Ectodermal cell (in vitro differentiated cells): ENCODE results near the gene MINK1.

Experiments used
- H3K27ac ChIP-seq: 2 replicates; pipeline ENCODE4 v1.7.0; 2013; ENCODE audit warnings: mild to moderate bottlenecking, low read depth, low read length; ENCODE audit not compliant: insufficient read depth, poor library complexity, severe bottlenecking
- H3K27me3 ChIP-seq: 2 replicates; pipeline ENCODE4 v1.7.0; 2013; ENCODE audit warnings: mild to moderate bottlenecking, low read length; ENCODE audit not compliant: insufficient read depth, control insufficient read depth, poor library complexity, severe bottlenecking
- H3K36me3 ChIP-seq: one replicate; pipeline ENCODE4 v1.7.0; 2013; ENCODE audit warnings: low read length; ENCODE audit not compliant: control insufficient read depth, insufficient read depth
- H3K4me1 ChIP-seq: one replicate; pipeline ENCODE4 v1.7.0; 2013; ENCODE audit warnings: low read length; ENCODE audit not compliant: control insufficient read depth, insufficient read depth
- H3K4me3 ChIP-seq: 2 replicates; pipeline ENCODE4 v1.7.0; 2013; ENCODE audit warnings: low read depth, low read length, control low read depth; ENCODE audit not compliant: insufficient read depth
- H3K9me3 ChIP-seq: 2 replicates; pipeline ENCODE4 v1.7.0; 2013; ENCODE audit warnings: mild to moderate bottlenecking, low read length, moderate library complexity; ENCODE audit not compliant: control insufficient read depth
- WGBS, 2 experiments: methylation state at CpG; one replicate each; pipeline ENCODE4 v1.1.7; 2013; ENCODE audit warnings: missing lambda C conversion rate in 2 of 2; 5-methylcytosine and 5-hydroxymethylcytosine counted together

MINK1 gene

GRCh38 chr17:4892499-4893221 lies 59.5 kb downstream of the MINK1 start:
- H3K4me1 ChIP-seq, result no peaks in the 10 kb centered on the region
- 93 to 94% methylated on average over 23 of the region's 23 CpGs for WGBS, 2 experiments
- no peak overlapping the region for H3K27ac ChIP-seq
- peaks cover 28% of the 10 kb centered on the region for H3K36me3 ChIP-seq
- no peak overlapping the region for H3K4me3 ChIP-seq
- no peaks in the 10 kb centered on the region for H3K9me3 ChIP-seq
- H3K27me3 ChIP-seq, result no peaks in the 10 kb centered on the region

- Histone ChIP-seq H3K36me3 (peaks cover 28% of the 10 kb centered on the region), H3K4me3 (no peak overlapping the region)
- WGBS, 2 experiments, result 91 to 93% methylated on average over 17 to 18 of the region's 18 CpGs
These were observed 60.1 kb downstream of the MINK1 start for GRCh38 chr17:4893272-4893671.

GRCh38 chr17:4893721-4894560 lies 60.8 kb downstream of the MINK1 start:
- Histone ChIP-seq H3K27ac (no peak overlapping the region), H3K4me3 (no peak overlapping the region), H3K27me3 (no peaks in the 10 kb centered on the region), H3K4me1 (no peaks in the 10 kb centered on the region), H3K36me3 (peaks cover 28% of the 10 kb centered on the region), H3K9me3 (no peaks in the 10 kb centered on the region)
- WGBS, 2 experiments, result 95 to 96% methylated on average over 31 of the region's 31 CpGs

More at GRCh38 chr17:4893272-4893671, 60.1 kb downstream of the MINK1 start:
- Histone ChIP-seq H3K27me3 (no peaks in the 10 kb centered on the region), H3K9me3 (no peaks in the 10 kb centered on the region), H3K27ac (no peak overlapping the region), H3K4me1 (no peaks in the 10 kb centered on the region)

GRCh38 chr17:4895121-4895520 lies 62.0 kb downstream of the MINK1 start:
- 96% methylated on average over 13 of the region's 13 CpGs for WGBS, 2 experiments
- Histone ChIP-seq H3K4me3 (no peak overlapping the region), H3K9me3 (no peaks in the 10 kb centered on the region), H3K27ac (no peak overlapping the region), H3K36me3 (peaks cover 28% of the 10 kb centered on the region), H3K27me3 (no peaks in the 10 kb centered on the region), H3K4me1 (no peaks in the 10 kb centered on the region)

- Histone ChIP-seq H3K9me3 (no peaks in the 10 kb centered on the region), H3K27ac (no peak overlapping the region), H3K4me3 (no peak overlapping the region), H3K4me1 (no peaks in the 10 kb centered on the region), H3K36me3 (peaks cover 22% of the 10 kb centered on the region), H3K27me3 (no peaks in the 10 kb centered on the region)
- 80 to 82% methylated on average over 27 of the region's 27 CpGs for WGBS, 2 experiments
These were observed 62.7 kb downstream of the MINK1 start for GRCh38 chr17:4895657-4896331.

DNA sequence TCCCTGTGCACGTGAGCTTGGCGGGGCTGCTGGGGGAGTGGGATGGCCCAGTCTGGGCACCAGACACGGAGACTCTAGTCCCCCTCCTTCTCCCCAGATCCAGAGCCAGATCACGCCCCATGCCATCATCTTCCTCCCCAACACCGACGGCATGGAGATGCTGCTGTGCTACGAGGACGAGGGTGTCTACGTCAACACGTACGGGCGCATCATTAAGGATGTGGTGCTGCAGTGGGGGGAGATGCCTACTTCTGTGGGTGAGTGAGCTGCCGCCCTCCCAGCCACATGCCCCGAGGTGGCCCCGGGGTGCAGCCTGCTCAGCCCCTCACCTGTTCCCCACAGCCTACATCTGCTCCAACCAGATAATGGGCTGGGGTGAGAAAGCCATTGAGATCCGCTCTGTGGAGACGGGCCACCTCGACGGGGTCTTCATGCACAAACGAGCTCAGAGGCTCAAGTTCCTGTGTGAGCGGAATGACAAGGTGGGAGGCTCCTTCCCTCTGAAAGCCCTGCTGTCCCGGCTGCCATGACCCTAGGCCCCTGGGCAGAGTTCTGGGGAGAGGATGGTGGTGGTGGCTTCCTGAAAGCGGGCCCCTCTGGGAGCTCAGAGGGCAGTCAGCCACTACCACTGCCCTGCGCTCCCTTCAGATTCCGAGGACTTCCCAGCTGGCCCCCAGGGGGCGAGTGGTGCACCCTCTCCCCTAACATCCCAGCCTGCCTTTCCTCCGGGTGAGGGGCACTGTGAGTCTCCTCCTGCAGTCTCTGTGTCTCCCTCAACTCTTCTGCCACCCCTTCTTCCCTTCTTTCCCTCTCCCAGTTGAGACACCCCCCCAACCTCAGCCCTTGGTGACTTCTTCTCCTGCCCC lies 63.4 kb downstream of the MINK1 start:
- peaks cover 18% of the 10 kb centered on the region for H3K36me3 ChIP-seq

DNA sequence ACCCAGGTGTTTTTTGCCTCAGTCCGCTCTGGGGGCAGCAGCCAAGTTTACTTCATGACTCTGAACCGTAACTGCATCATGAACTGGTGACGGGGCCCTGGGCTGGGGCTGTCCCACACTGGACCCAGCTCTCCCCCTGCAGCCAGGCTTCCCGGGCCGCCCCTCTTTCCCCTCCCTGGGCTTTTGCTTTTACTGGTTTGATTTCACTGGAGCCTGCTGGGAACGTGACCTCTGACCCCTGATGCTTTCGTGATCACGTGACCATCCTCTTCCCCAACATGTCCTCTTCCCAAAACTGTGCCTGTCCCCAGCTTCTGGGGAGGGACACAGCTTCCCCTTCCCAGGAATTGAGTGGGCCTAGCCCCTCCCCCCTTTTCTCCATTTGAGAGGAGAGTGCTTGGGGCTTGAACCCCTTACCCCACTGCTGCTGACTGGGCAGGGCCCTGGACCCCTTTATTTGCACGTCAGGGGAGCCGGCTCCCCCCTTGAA lies 64.1 kb downstream of the MINK1 start:
- WGBS, 2 experiments, result 87 to 88% methylated on average over 10 of the region's 10 CpGs
- peaks cover 18% of the 10 kb centered on the region for H3K36me3 ChIP-seq

More for the DNA sequence above, 63.4 kb downstream of the MINK1 start:
- WGBS, 2 experiments, result 94% methylated on average over 27 of the region's 27 CpGs
- no peak overlapping the region for H3K27ac ChIP-seq
- no peaks in the 10 kb centered on the region for H3K9me3 ChIP-seq
- no peak overlapping the region for H3K4me3 ChIP-seq
- H3K4me1 ChIP-seq, result no peaks in the 10 kb centered on the region
- H3K27me3 ChIP-seq, result no peaks in the 10 kb centered on the region

GRCh38 chr17:4897785-4898184 lies 64.6 kb downstream of the MINK1 start:
- Histone ChIP-seq H3K36me3 (peaks cover 18% of the 10 kb centered on the region), H3K27me3 (no peaks in the 10 kb centered on the region), H3K9me3 (no peaks in the 10 kb centered on the region), H3K4me1 (no peaks in the 10 kb centered on the region), H3K27ac (no peak overlapping the region), H3K4me3 (no peak overlapping the region)
- 79 to 100% methylated on average over 2 to 4 of the region's 5 CpGs for WGBS, 2 experiments

More for the DNA sequence above, 64.1 kb downstream of the MINK1 start:
- H3K4me3 ChIP-seq, result no peak overlapping the region
- no peaks in the 10 kb centered on the region for H3K9me3 ChIP-seq
- no peaks in the 10 kb centered on the region for H3K4me1 ChIP-seq
- H3K27ac ChIP-seq, result no peak overlapping the region
- no peaks in the 10 kb centered on the region for H3K27me3 ChIP-seq

GRCh38 chr17:4898351-4898750 lies 65.2 kb downstream of the MINK1 start:
- H3K27me3 ChIP-seq, result no peaks in the 10 kb centered on the region
- no peaks in the 10 kb centered on the region for H3K9me3 ChIP-seq
- H3K4me3 ChIP-seq, result no peak overlapping the region
- no peak overlapping the region for H3K27ac ChIP-seq
- peaks cover 18% of the 10 kb centered on the region for H3K36me3 ChIP-seq
- H3K4me1 ChIP-seq, result no peaks in the 10 kb centered on the region
- 94 to 95% methylated on average over 8 of the region's 8 CpGs for WGBS, 2 experiments
